NT2/D1 (cell line): Measurements from ENCODE around the gene ASB6.

Source experiments
- SUZ12 ChIP-seq: IDR thresholded peaks from 2 replicates; pipeline ENCODE4 v1.6.1; 2011; ENCODE audit not compliant: insufficient read length, insufficient read depth; ENCODE audit errors: extremely low read depth
- YY1 ChIP-seq: IDR thresholded peaks from 2 replicates; pipeline ENCODE4 v1.6.1; 2011; ENCODE audit not compliant: insufficient read length, insufficient read depth
- ZNF274 ChIP-seq: IDR thresholded peaks from 2 replicates; pipeline ENCODE4 v1.6.1; 2011; ENCODE audit warnings: mild to moderate bottlenecking, low read depth, low read length

DNA sequence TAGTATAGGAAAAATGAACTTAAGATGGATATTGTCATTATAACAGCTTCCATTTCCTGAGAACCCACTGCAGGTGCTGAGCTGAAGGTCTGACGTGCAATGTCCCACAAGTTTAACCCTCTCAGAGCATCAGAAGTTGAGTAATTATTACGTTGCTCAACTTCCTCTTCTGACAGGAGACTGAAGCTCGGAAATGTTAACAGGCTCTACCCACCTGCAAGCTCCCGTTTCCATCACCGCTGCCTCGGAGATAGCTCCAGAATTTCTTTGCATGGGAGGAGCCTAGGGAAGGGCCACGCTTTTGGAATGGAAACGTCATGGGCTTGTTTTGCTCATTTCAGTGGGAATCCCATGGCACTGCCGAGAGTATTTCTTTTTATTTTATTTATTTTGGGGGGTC, 17.0 kb downstream of the ASB6 start:
- TF ChIP-seq ZNF274, result no peak
- no peak for TF ChIP-seq SUZ12
- no peak for TF ChIP-seq YY1
